Gastrocnemius medialis (tissue), 4 donors: Measurements from ENCODE around the gene ITIH3. TPM values are rescaled to one million over a fixed set of nuclear protein-coding genes. Genes with fewer than 3 reads are reported as not detected.

Source experiments
- ATAC-seq, 2 donors: fragments of 150-250 bp; one replicate each; pipeline ENCODE4 v1.9.1; 2016
- DNase-seq, 2 donors: peaks; one replicate each; pipeline ENCODE4 v3.0.0-alpha.2; 2019
- H3K27ac ChIP-seq, 4 donors: fragments of 200-600 bp; sonication (generic); 1 replicate in 1 of 4; 2 replicates in 3 of 4; pipeline ENCODE4 v1.5.1; 2016 to 2018; ENCODE audit warnings: mild to moderate bottlenecking in 2 of 4, moderate library complexity in 1 of 4
- H3K27me3 ChIP-seq, 3 donors: fragments of 200-600 bp; sonication (generic) in 2 of 3; 1 replicate in 1 of 3; 2 replicates in 2 of 3; pipeline versions ENCODE4 v1.5.1 to v1.6.0; 2016 to 2019; ENCODE audit warnings: mild to moderate bottlenecking in 1 of 3, moderate library complexity in 1 of 3
- H3K36me3 ChIP-seq, 2 donors: fragments of 200-600 bp; sonication (generic) in 1 of 2; one replicate each; pipeline ENCODE4 v1.5.1; 2017 to 2018
- H3K4me1 ChIP-seq, 2 donors: fragments of 200-600 bp; sonication (generic) in 1 of 2; one replicate each; pipeline ENCODE4 v1.5.1; 2016 to 2017; ENCODE audit warnings: mild to moderate bottlenecking in 2 of 2
- H3K4me3 ChIP-seq, 4 donors: fragments of 200-600 bp; sonication (generic) in 3 of 4; 1 replicate in 1 of 4; 2 replicates in 3 of 4; pipeline ENCODE4 v1.5.1; 2016 to 2019; ENCODE audit warnings: mild to moderate bottlenecking in 2 of 4
- H3K9me3 ChIP-seq, 3 donors: fragments of 200-600 bp; sonication (generic) in 2 of 3; 1 replicate in 1 of 3; 2 replicates in 2 of 3; pipeline ENCODE4 v1.5.1; 2016 to 2019
- POLR2A ChIP-seq, 2 donors: fragments of 450-650 bp; IDR thresholded peaks; one replicate each; pipeline ENCODE4 v1.6.1; 2017; ENCODE audit warnings: antibody characterized with exemption in 2 of 2, mild to moderate bottlenecking in 2 of 2, moderate library complexity in 2 of 2
- in situ Hi-C, 4 donors: fragments of 200-750 bp; cut with MboI; loops; one replicate each; pipeline versions ENCODE4 v1.15.0 to v1.8.0; 2017; ENCODE audit warnings: low sequenced_read_pairs in 4 of 4
- intact Hi-C: fragments of 100-400 bp; cut with DNase I; formaldehyde crosslinking; loops from one replicate; pipeline ENCODE4 v1.15.1; 2023; ENCODE audit warnings: low total_unique reads
- total RNA-seq, 4 donors: library from RNA; depleted of rRNA; stranded (reverse); fragments of >200 nt; gene quantifications; one replicate each; pipeline versions ENCODE4 v1.1.0 to v1.2.3, GENCODE V29; 2016
- TF ChIP-seq, protein P1 (sequence below), 5 experiments: fragments of 450-650 bp in 3 of 5; fragments of 200-600 bp in 2 of 5; sonication (generic) in 2 of 5; IDR thresholded peaks in 4 of 5; conservative IDR thresholded peaks in 1 of 5; 1 replicate in 4 of 5; 2 replicates in 1 of 5; pipeline ENCODE4 v1.5.1; 2016 to 2019; ENCODE audit warnings: antibody characterized with exemption in 5 of 5, mild to moderate bottlenecking in 3 of 5, moderate library complexity in 3 of 5

Gene ITIH3
- total RNA-seq, 4 donors from 2014 or later, result 0.66 to 3.1 (median 1.5) TPM

DNA sequence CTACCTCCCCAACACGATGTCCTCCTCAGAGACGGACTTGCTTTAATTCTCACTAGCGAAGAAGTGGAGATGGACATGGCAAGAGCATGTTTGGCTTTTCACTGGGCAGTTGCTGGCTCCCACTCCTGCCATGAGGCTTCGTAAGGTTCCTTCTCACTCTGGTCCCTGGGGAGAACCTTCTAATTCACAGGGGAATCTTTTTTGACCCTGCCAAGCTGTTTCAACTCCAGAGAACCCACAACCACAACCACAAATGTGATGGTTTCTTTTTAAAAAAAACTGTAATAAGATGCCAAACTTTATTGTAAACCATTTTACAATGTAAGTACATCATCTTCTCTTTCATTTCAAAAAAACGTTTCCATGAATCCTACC, 41.9 kb downstream of the ITIH3 start:
- in situ Hi-C loops (no loop called here), intact Hi-C loops (no loop called here)
- Histone ChIP-seq H3K9me3 (no peaks in the 10 kb centered on the region), H3K4me3 (peak overlapping the region in 1 of 4 donors; percentile 3), H3K27ac (peak overlapping the region; percentile 96 to 98 (median 97)), H3K27me3 (no peaks in the 10 kb centered on the region), H3K36me3 (no peaks in the 10 kb centered on the region), H3K4me1 (peaks cover 85 to 94% of the 10 kb centered on the region in 2 donors)
- no peak for ATAC-seq
- TF ChIP-seq, protein P1, sequence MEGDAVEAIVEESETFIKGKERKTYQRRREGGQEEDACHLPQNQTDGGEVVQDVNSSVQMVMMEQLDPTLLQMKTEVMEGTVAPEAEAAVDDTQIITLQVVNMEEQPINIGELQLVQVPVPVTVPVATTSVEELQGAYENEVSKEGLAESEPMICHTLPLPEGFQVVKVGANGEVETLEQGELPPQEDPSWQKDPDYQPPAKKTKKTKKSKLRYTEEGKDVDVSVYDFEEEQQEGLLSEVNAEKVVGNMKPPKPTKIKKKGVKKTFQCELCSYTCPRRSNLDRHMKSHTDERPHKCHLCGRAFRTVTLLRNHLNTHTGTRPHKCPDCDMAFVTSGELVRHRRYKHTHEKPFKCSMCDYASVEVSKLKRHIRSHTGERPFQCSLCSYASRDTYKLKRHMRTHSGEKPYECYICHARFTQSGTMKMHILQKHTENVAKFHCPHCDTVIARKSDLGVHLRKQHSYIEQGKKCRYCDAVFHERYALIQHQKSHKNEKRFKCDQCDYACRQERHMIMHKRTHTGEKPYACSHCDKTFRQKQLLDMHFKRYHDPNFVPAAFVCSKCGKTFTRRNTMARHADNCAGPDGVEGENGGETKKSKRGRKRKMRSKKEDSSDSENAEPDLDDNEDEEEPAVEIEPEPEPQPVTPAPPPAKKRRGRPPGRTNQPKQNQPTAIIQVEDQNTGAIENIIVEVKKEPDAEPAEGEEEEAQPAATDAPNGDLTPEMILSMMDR (IDR thresholded peaks at IDR 0.05 in 4 of 5, conservative IDR thresholded peaks at IDR 0.05 in 1 of 5), result no peak
- no peak for TF ChIP-seq POLR2A (IDR thresholded peaks at IDR 0.05)
- DNase-seq, result no peak

DNA sequence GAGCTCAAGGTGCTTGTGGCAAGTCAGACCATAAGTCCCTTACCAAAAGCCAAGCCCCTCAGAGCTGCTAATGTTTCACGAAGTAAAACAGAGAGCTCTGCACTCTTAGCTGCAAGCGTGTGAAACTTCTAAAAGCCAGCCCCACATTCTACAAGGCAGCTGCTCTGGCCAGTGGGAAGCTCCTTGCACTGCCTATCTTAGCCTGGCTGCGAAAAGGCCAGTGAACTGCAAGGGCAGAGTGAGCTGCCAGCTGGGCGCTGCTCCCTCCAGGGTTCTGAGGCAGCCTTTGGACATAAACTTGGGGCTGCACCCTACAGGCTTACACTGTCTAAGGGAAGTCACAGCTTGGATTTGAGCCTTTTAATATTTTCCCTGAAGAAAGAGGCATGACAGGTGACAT, 42.4 kb downstream of the ITIH3 start:
- intact Hi-C loops (no loop called here), in situ Hi-C loops (no loop called here)
- no peaks in the 10 kb centered on the region for H3K9me3 ChIP-seq
- ATAC-seq (peak in 1 of 2 donors; percentile 18), DNase-seq (peak; percentile 51 to 83)
- peak overlapping the region in 1 of 4 donors; percentile 3 for H3K4me3 ChIP-seq
- TF ChIP-seq, protein P1 (IDR thresholded peaks at IDR 0.05 in 4 of 5, conservative IDR thresholded peaks at IDR 0.05 in 1 of 5), result no peak
- no peak for TF ChIP-seq POLR2A (IDR thresholded peaks at IDR 0.05)
- no peaks in the 10 kb centered on the region for H3K27me3 ChIP-seq
- H3K27ac ChIP-seq, result peak overlapping the region; percentile 96 to 98 (median 97)
- peaks cover 85 to 94% of the 10 kb centered on the region in 2 donors for H3K4me1 ChIP-seq
- no peaks in the 10 kb centered on the region for H3K36me3 ChIP-seq

- H3K9me3 ChIP-seq, result no peaks in the 10 kb centered on the region
- TF ChIP-seq, protein P1 (IDR thresholded peaks at IDR 0.05 in 4 of 5, conservative IDR thresholded peaks at IDR 0.05 in 1 of 5), result no peak
- TF ChIP-seq POLR2A (IDR thresholded peaks at IDR 0.05), result no peak
- intact Hi-C loops, result no loop called here
- peak overlapping the region; percentile 96 to 98 (median 97) for H3K27ac ChIP-seq
- no peaks in the 10 kb centered on the region for H3K27me3 ChIP-seq
- no peak overlapping the region for H3K4me3 ChIP-seq
- in situ Hi-C loops, result no loop called here
- H3K4me1 ChIP-seq, result peaks cover 87 to 94% of the 10 kb centered on the region in 2 donors
- DNase-seq (no peak), ATAC-seq (no peak)
- H3K36me3 ChIP-seq, result no peaks in the 10 kb centered on the region
Measured at GRCh38 chr3:52838561-52839267, 44.1 kb downstream of the ITIH3 start.

- TF ChIP-seq, protein P1 (IDR thresholded peaks at IDR 0.05 in 4 of 5, conservative IDR thresholded peaks at IDR 0.05 in 1 of 5), result no peak
- no peak for TF ChIP-seq POLR2A (IDR thresholded peaks at IDR 0.05)
- ATAC-seq, result no peak
- H3K27ac ChIP-seq, result peak overlapping the region; percentile 96 to 98 (median 97)
- no peaks in the 10 kb centered on the region for H3K27me3 ChIP-seq
- no peaks in the 10 kb centered on the region for H3K9me3 ChIP-seq
- in situ Hi-C loops, result no loop called here
- no peak overlapping the region for H3K4me3 ChIP-seq
- intact Hi-C loops, result no loop called here
- no peaks in the 10 kb centered on the region for H3K36me3 ChIP-seq
- H3K4me1 ChIP-seq, result peaks cover 87 to 94% of the 10 kb centered on the region in 2 donors
- DNase-seq, result no peak
Measured at GRCh38 chr3:52839268-52839575, 44.6 kb downstream of the ITIH3 start.
